K562 (cell line): ENCODE data around the gene GPR75. TPM values are rescaled to one million over a fixed set of nuclear protein-coding genes. Genes with fewer than 3 reads are reported as not detected.
A peak's percentile ranks its signal among the peaks of the same experiment; 100 is the strongest.

Source experiments
- ARID1B ChIP-seq: fragments of 450-650 bp; IDR thresholded peaks from 2 replicates; pipeline ENCODE4 v1.6.1; 2016; ENCODE audit warnings: antibody characterized with exemption, mild to moderate bottlenecking, inconsistent platforms
- EGR1 ChIP-seq: fragments of 450-650 bp; conservative IDR thresholded peaks from 2 replicates; pipeline ENCODE4 v1.6.1; 2017; ENCODE audit warnings: mild to moderate bottlenecking
- ETS1 ChIP-seq: conservative IDR thresholded peaks from 2 replicates; pipeline ENCODE4 v1.6.1; 2011; ENCODE audit warnings: low read depth, mild to moderate bottlenecking, low read length; ENCODE audit not compliant: control insufficient read depth
- ETV6 ChIP-seq, 3 experiments: fragments of 150-350 bp in 1 of 3; sonication (generic) in 1 of 3; formaldehyde crosslinking in 1 of 3; IDR thresholded peaks; 2 replicates each; pipeline versions ENCODE4 v1.6.1 to v1.8.0; 2014 to 2022; ENCODE audit warnings: borderline replicate concordance in 2 of 3, low read depth in 2 of 3, antibody characterized with exemption in 1 of 3, low read length in 1 of 3, mild to moderate bottlenecking in 1 of 3, missing genetic modification reagents in 1 of 3
- MCM7 ChIP-seq, 2 experiments: fragments of 450-650 bp; IDR thresholded peaks; 2 replicates each; pipeline ENCODE4 v1.6.1; 2016 to 2018
- MGA ChIP-seq: fragments of 450-650 bp; IDR thresholded peaks from 2 replicates; pipeline ENCODE4 v1.6.1; 2016; ENCODE audit warnings: mild to moderate bottlenecking, moderate library complexity
- RAD21 ChIP-seq, 2 experiments: fragments of 250-450 bp in 1 of 2; fragments of 450-650 bp in 1 of 2; sonication (Bioruptor Pico) in 1 of 2; formaldehyde crosslinking in 1 of 2; IDR thresholded peaks in 1 of 2; conservative IDR thresholded peaks in 1 of 2; 2 replicates each; pipeline versions ENCODE4 v1.4.0 to v1.8.0; 2020 to 2022; ENCODE audit warnings: mild to moderate bottlenecking in 2 of 2, moderate library complexity in 1 of 2
- ZNF263 ChIP-seq: sonication (generic); formaldehyde crosslinking; IDR thresholded peaks from 2 replicates; pipeline ENCODE4 v1.8.0; 2022; ENCODE audit warnings: mild to moderate bottlenecking, missing genetic modification reagents, borderline replicate concordance
- ZNF436 ChIP-seq: fragments of 250-450, 450-650 bp; sonication (Bioruptor Pico); formaldehyde crosslinking; IDR thresholded peaks from 2 replicates; pipeline ENCODE4 v1.7.0; 2020; ENCODE audit warnings: mild to moderate bottlenecking
- ZNF507 ChIP-seq: conservative IDR thresholded peaks from 2 replicates; pipeline ENCODE4 v1.6.1; 2017; ENCODE audit warnings: missing genetic modification characterization, missing compliant biosample characterization
- ZNF639 ChIP-seq, 2 experiments: fragments of 200-800 bp in 1 of 2; sonication (Bioruptor generic) in 1 of 2; sonication (generic) in 1 of 2; formaldehyde crosslinking in 1 of 2; IDR thresholded peaks in 1 of 2; conservative IDR thresholded peaks in 1 of 2; 2 replicates each; pipeline versions ENCODE4 v1.5.0 to v1.6.1; 2016 to 2020; ENCODE audit warnings: missing compliant biosample characterization in 1 of 2, missing genetic modification characterization in 1 of 2, missing genetic modification reagents in 1 of 2
- ZZZ3 ChIP-seq: fragments of 450-650 bp; IDR thresholded peaks from 2 replicates; pipeline ENCODE4 v1.6.1; 2016; ENCODE audit warnings: antibody characterized with exemption, mild to moderate bottlenecking, moderate library complexity
- polyA plus RNA-seq, 8 experiments: library from polyadenylated mRNA; depleted of rRNA in 4 of 8; stranded (reverse) in 5 of 8; unstranded in 3 of 8; fragments of >200 nt; fragmentation: Nextera tagmentation in 2 of 8; fragmentation: Illumina TruSeq in 1 of 8; extraction: Ambion mirVana in 2 of 8; extraction: Trizol in 1 of 8; gene quantifications; 2 replicates each; pipeline versions ENCODE4 v1.2.1 to v1.2.3, GENCODE V29; 2011 to 2014; ENCODE audit warnings: inconsistent platforms in 1 of 8, missing spikeins in 1 of 8
- total RNA-seq, 7 experiments: library from RNA; depleted of rRNA in 6 of 7; stranded (reverse); fragments of >200 nt in 6 of 7; fragmentation: Illumina TruSeq in 2 of 7; extraction: Trizol in 2 of 7; gene quantifications; 2 replicates each; pipeline versions ENCODE4 v1.2.1 to v1.2.3, GENCODE V29; 2011 to 2021; ENCODE audit warnings: low replicate concordance in 1 of 7

GPR75 gene
- total and polyA plus RNA-seq, 9 of the 15 experiments (the other 6 are each of a cell fraction or from before 2014, with no cell fraction given), result 0.10 to 3.9 (median 2.3) TPM

- TF ChIP-seq MGA, result no peak
- no peak for TF ChIP-seq MCM7 (IDR thresholded peaks at IDR 0.05)
- peak; percentile 13; the same call in 1 of the 2 replicates for TF ChIP-seq ARID1B
- no peak for TF ChIP-seq ETS1
- no peak for TF ChIP-seq EGR1
- TF ChIP-seq ZNF263 (CRISPR knock-in tag), result peak; percentile 42; the same call in 1 of the 2 replicates
- peak in 1 of 2 experiments; percentile 37; a peak in 3 of 4 replicates for TF ChIP-seq RAD21 (CRISPR knock-in tag; conservative IDR thresholded peaks at IDR 0.05 in 1 of 2, IDR thresholded peaks at IDR 0.05 in 1 of 2)
- TF ChIP-seq ZNF507 (tag), result no peak
- TF ChIP-seq ZNF436, result no peak
- no peak for TF ChIP-seq ZZZ3
- no peak for TF ChIP-seq ETV6 (IDR thresholded peaks at IDR 0.05; ENCODE audit: borderline replicate concordance in 1 of 2, low read depth in 2 of 2, low read length in 1 of 2)
- no peak for TF ChIP-seq ETV6 (CRISPR knock-in tag; IDR thresholded peaks at IDR 0.05; ENCODE audit: borderline replicate concordance)
- no peak for TF ChIP-seq ZNF639 (CRISPR knock-in tag; conservative IDR thresholded peaks at IDR 0.05 in 1 of 2, IDR thresholded peaks at IDR 0.05 in 1 of 2)
These were observed 16.2 kb downstream of the GPR75 start (continued) for GRCh38 chr2:53843595-53843994.
